Neural cell (in vitro differentiated cells): ENCODE results near the gene JCHAIN.

ENCODE experiments used
- EP300 ChIP-seq: fragments of 450-650 bp; conservative IDR thresholded peaks from 2 replicates; pipeline ENCODE4 v1.6.1; 2014; ENCODE audit warnings: antibody characterized with exemption, mild to moderate bottlenecking, moderate library complexity; ENCODE audit not compliant: poor library complexity, severe bottlenecking
- EZH2 ChIP-seq: fragments of 200-600, 300-800 bp; shearing (Covaris generic), sonication (generic); IDR thresholded peaks from 2 replicates; pipeline ENCODE4 v1.6.1; 2014; ENCODE audit warnings: antibody characterized with exemption, low read length, borderline replicate concordance, mild to moderate bottlenecking; ENCODE audit not compliant: insufficient read depth, poor library complexity, severe bottlenecking
- MXI1 ChIP-seq: fragments of 450-650 bp; conservative IDR thresholded peaks from 2 replicates; pipeline ENCODE4 v1.6.1; 2014; ENCODE audit warnings: antibody characterized with exemption, mild to moderate bottlenecking; ENCODE audit not compliant: poor library complexity, severe bottlenecking
- POLR2AphosphoS5 ChIP-seq: IDR thresholded peaks from 2 replicates; pipeline ENCODE4 v1.6.1; 2012
- SMC3 ChIP-seq: fragments of 450-650 bp; conservative IDR thresholded peaks from 2 replicates; pipeline ENCODE4 v1.6.1; 2014; ENCODE audit warnings: antibody characterized with exemption, mild to moderate bottlenecking, moderate library complexity; ENCODE audit not compliant: poor library complexity
- TF ChIP-seq, protein P1 (sequence below): fragments of 450-650 bp; IDR thresholded peaks from 2 replicates; pipeline ENCODE4 v1.5.1; 2014; ENCODE audit warnings: antibody characterized with exemption, mild to moderate bottlenecking, moderate library complexity; ENCODE audit not compliant: poor library complexity, severe bottlenecking

DNA sequence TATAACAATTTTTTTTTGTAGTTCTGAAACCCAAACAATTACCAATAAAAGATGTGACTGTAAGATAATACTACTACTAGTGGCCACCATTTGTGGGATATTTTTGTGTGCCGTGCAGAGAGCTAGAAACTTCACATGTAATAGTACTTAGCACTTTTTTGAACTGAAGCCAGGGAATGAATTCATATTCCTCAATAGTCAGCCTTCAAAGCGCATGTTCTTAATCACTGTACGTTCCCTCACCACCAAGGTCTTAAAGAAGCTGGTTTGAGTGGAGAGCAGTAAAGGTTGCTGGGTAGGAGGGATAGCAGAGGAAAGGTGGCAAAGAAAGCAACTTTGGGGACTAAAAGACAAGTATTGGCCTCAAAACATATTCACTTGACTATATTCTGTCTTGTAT lies 45.8 kb upstream of the JCHAIN start:
- TF ChIP-seq, protein P1, sequence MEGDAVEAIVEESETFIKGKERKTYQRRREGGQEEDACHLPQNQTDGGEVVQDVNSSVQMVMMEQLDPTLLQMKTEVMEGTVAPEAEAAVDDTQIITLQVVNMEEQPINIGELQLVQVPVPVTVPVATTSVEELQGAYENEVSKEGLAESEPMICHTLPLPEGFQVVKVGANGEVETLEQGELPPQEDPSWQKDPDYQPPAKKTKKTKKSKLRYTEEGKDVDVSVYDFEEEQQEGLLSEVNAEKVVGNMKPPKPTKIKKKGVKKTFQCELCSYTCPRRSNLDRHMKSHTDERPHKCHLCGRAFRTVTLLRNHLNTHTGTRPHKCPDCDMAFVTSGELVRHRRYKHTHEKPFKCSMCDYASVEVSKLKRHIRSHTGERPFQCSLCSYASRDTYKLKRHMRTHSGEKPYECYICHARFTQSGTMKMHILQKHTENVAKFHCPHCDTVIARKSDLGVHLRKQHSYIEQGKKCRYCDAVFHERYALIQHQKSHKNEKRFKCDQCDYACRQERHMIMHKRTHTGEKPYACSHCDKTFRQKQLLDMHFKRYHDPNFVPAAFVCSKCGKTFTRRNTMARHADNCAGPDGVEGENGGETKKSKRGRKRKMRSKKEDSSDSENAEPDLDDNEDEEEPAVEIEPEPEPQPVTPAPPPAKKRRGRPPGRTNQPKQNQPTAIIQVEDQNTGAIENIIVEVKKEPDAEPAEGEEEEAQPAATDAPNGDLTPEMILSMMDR, result no peak
- TF ChIP-seq MXI1 (no peak), EZH2 (no peak), SMC3 (no peak), POLR2AphosphoS5 (no peak), EP300 (no peak)
